ENCODE results near the gene CCDC148.

GRCh38 chr2:158357122-158357521 lies 99.4 kb downstream of the CCDC148 start:
- TF ChIP-seq, protein P1, sequence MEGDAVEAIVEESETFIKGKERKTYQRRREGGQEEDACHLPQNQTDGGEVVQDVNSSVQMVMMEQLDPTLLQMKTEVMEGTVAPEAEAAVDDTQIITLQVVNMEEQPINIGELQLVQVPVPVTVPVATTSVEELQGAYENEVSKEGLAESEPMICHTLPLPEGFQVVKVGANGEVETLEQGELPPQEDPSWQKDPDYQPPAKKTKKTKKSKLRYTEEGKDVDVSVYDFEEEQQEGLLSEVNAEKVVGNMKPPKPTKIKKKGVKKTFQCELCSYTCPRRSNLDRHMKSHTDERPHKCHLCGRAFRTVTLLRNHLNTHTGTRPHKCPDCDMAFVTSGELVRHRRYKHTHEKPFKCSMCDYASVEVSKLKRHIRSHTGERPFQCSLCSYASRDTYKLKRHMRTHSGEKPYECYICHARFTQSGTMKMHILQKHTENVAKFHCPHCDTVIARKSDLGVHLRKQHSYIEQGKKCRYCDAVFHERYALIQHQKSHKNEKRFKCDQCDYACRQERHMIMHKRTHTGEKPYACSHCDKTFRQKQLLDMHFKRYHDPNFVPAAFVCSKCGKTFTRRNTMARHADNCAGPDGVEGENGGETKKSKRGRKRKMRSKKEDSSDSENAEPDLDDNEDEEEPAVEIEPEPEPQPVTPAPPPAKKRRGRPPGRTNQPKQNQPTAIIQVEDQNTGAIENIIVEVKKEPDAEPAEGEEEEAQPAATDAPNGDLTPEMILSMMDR (IDR thresholded peaks at IDR 0.05), result no peak
- TF ChIP-seq POLR2A (IDR thresholded peaks at IDR 0.05), result no peak

All from Peyer's patch (tissue), 4 donors.